ENCODE data around the gene GPR34.
A peak's percentile ranks its signal among the peaks of the same experiment; 100 is the strongest.
"Not testable (repeated sequence)": the region's sequence is repeated elsewhere in the genome, so short reads cannot be mapped to it uniquely, and the experiment has no call there.

GPR34 gene

GRCh38 chrX:41693024-41693423, 4.3 kb downstream of the GPR34 start:
- DNase-seq (ENCODE audit: low read depth in 3 of 3): no peak

- no peak for DNase-seq (ENCODE audit: low read depth in 3 of 3)
These were observed 6.7 kb downstream of the GPR34 start for GRCh38 chrX:41695426-41695825.

GRCh38 chrX:41703574-41704029, 14.8 kb downstream of the GPR34 start:
- no peak for DNase-seq (ENCODE audit: low read depth in 3 of 3)

- no peak for DNase-seq (ENCODE audit: low read depth in 3 of 3)
These were observed 16.3 kb downstream of the GPR34 start for GRCh38 chrX:41705042-41705441.

GRCh38 chrX:41705680-41706374, 17.1 kb downstream of the GPR34 start:
- no peak for DNase-seq (ENCODE audit: low read depth in 3 of 3)

GRCh38 chrX:41707218-41707617, 18.4 kb downstream of the GPR34 start:
- no peak for DNase-seq (ENCODE audit: low read depth in 3 of 3)

GRCh38 chrX:41708486-41708885, 19.7 kb downstream of the GPR34 start:
- no peak for DNase-seq (ENCODE audit: low read depth in 3 of 3)

GRCh38 chrX:41711021-41711667, 22.4 kb downstream of the GPR34 start:
- DNase-seq (ENCODE audit: low read depth in 3 of 3): no peak

- no peak for DNase-seq (ENCODE audit: low read depth in 3 of 3)
These were observed 27.4 kb downstream of the GPR34 start for GRCh38 chrX:41716222-41716621.

GRCh38 chrX:41716767-41717473, 28.1 kb downstream of the GPR34 start:
- no peak for DNase-seq (ENCODE audit: low read depth in 3 of 3)

- no peak for DNase-seq (ENCODE audit: low read depth in 3 of 3)
These were observed 29.9 kb downstream of the GPR34 start for GRCh38 chrX:41718481-41719235.

- DNase-seq (ENCODE audit: low read depth in 3 of 3): not testable (repeated sequence)
These were observed 30.8 kb downstream of the GPR34 start for GRCh38 chrX:41719610-41720009.

GRCh38 chrX:41720125-41720779, 31.5 kb downstream of the GPR34 start:
- DNase-seq (ENCODE audit: low read depth in 3 of 3): peak in 1 of 3 experiments; percentile 5

- no peak for DNase-seq (ENCODE audit: low read depth in 3 of 3)
These were observed 32.8 kb downstream of the GPR34 start for GRCh38 chrX:41721590-41721989.

- DNase-seq (ENCODE audit: low read depth in 3 of 3): no peak
These were observed 33.4 kb downstream of the GPR34 start for GRCh38 chrX:41722214-41722613.

- DNase-seq (ENCODE audit: low read depth in 3 of 3): no peak
These were observed 34.2 kb downstream of the GPR34 start for GRCh38 chrX:41722816-41723618.

GRCh38 chrX:41723826-41724225, 35.1 kb downstream of the GPR34 start, which contains the start of gene GPR82:
GPR82 (plus strand) TSS chrX:41724181; CDS start chrX:41727027, 2,846 bp downstream.
- DNase-seq (ENCODE audit: low read depth in 3 of 3): no peak

- no peak for DNase-seq (ENCODE audit: low read depth in 3 of 3)
These were observed 39.4 kb downstream of the GPR34 start for GRCh38 chrX:41728125-41728524.

GRCh38 chrX:41730081-41730480, 41.3 kb downstream of the GPR34 start:
- no peak for DNase-seq (ENCODE audit: low read depth in 3 of 3)

GRCh38 chrX:41732260-41732659, 43.5 kb downstream of the GPR34 start:
- DNase-seq (ENCODE audit: low read depth in 3 of 3): no peak

- DNase-seq (ENCODE audit: low read depth in 3 of 3): peak in 1 of 3 experiments; percentile 4
These were observed 45.2 kb downstream of the GPR34 start for GRCh38 chrX:41733939-41734338.
